Stimulated activated CD8-positive, alpha-beta memory T cell treated with anti-CD3 and anti-CD28 coated beads, Interleukin-12 subunit alpha, Interleukin-12 subunit beta, amount 100 ng/mL, for 4 hours (primary cell): ENCODE data around the gene PRKCA.
"Not testable (repeated sequence)": the region's sequence is repeated elsewhere in the genome, so short reads cannot be mapped to it uniquely, and the experiment has no call there.

ENCODE experiments used
- DNase-seq: peaks from one replicate; pipeline ENCODE4 v3.0.0-alpha.2; 2020; ENCODE audit warnings: low read depth

Gene PRKCA

DNA sequence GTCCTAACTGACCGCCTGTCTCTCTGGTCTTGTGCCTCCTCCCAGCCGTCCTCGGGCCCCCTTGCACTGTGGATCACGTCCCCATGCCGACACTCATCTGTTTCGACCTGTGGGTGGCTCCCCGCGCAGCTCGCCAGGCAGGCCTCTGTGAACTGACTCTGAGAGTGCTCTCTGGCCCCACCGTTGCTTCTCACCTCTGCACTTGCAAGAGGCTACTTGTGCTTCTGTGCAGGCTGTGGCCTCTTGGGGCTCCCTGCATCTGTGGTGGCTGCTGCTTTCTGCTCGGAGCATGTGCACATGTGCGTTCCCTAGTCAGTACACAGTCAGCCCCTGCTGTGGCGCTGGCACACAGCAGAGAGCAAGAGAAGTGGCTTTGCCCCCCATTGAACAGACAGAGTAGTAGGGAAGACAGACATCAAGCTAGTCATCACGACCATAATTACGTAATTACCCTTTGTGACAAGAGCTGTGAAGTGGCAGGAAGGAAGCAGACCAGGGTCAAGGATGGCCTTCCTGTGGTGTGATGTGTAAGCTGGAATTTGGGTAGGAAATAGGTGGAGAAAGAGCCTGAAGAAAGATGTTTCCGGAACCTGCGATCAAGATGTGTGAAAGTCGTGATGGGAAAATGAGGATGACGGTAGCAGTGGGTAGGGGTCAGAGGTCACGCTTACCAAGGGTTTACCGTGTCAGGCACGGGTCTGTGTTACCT is 276.5 kb downstream of the PRKCA start:
- DNase-seq = no peak

DNA sequence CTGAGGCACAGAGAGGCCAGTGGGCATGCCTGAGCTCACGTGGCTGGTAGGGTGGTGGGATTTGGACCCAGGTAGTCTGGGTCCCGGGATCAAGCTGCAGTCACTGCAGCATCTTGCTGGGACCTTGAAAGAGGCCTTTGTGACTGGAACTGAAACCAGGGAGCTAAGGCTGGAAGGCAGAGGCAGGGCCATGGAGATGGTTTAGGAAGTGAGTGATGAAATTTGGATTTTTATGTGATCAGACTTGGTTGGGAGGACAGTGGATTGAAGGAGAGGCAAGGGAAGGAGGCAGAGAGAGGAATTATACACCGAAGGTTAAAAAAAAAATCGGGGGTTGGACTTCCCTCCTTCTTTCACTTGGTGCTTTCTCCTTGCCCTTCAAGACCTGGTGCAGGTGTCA is 277.1 kb downstream of the PRKCA start:
- no peak for DNase-seq

DNA sequence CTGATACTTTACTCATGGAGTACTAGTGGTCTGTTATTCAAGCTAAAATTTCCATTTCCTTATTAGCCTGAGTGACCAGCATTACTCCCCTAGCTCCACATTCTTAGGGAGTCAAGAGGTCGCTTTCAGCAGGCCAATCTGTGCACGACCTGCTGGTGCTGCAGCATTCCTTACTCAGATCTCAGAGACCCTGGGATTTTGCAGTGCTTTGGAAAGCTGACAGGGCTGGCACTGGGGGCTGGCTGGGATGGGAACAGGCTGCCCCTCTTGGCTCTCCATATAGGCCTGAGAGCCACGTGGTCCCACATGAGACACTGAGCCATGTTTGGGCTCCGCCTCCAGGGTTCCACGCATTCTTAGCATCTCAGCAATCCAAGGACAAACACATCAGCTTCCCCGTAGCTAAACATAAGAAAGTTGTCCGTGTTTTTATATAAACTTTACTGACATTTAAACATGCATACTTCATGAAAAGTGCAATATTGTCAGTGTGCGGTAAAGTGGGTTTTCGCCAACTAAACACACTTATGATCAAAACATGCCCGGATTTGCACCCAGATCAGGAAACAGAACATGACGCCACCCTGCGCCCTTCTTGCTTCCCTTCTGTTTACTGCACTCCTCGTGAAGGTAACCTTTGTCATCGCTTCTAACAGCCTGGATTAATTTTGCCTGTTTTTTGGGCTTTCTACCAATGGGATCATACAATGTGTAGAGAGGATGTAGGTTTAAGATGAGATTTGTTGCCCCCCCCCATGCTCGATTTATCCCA is 278.0 kb downstream of the PRKCA start:
- DNase-seq = no peak

DNA sequence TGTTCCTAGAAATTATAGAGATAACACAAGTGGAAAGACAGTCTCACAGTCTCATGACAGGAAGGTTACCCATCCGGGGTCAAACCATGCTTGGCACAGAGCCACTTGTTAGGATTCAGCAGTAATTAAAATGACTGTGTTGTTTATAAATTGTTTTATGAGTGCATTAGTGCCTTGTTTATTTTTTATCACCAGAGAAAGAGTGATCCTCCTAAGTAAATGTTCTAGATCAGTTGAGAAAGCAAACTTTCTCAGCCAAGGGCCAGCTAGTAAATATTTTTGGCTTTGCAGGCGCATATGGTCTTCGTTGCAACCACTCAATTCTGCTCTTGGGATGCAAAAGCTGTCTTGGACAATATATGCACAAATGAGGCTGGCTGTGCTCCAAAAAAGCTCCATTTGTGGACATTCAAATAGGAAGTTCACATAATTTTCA is 278.6 kb downstream of the PRKCA start:
- DNase-seq = no peak

GRCh38 chr17:66582373-66583111 is 280.1 kb downstream of the PRKCA start:
- DNase-seq = no peak

- no peak for DNase-seq
Observed at GRCh38 chr17:66583112-66583748, 280.8 kb downstream of the PRKCA start.

- DNase-seq = no peak
Observed at GRCh38 chr17:66584927-66585326, 282.5 kb downstream of the PRKCA start.

DNA sequence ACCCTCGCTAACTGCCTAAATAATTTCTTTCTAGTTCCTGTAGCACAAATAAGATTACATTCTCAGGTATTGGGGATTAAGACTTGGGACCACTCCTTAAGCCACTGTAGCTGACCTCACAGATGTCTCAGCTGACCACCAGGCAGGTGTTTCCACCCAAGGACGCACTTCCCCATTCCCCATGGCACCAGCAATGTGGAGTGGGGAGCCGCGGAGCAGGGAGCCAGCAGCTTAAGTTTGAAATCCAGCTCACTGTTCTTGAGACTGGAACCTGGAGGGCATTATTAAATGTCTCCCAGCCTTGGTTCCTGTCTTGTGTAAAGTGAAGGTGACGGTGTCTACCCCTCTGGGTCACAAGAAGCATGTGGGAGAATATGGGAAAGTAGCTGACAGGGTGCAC is 283.1 kb downstream of the PRKCA start:
- DNase-seq = no peak

GRCh38 chr17:66589892-66590291 is 287.5 kb downstream of the PRKCA start:
- DNase-seq = no peak

DNA sequence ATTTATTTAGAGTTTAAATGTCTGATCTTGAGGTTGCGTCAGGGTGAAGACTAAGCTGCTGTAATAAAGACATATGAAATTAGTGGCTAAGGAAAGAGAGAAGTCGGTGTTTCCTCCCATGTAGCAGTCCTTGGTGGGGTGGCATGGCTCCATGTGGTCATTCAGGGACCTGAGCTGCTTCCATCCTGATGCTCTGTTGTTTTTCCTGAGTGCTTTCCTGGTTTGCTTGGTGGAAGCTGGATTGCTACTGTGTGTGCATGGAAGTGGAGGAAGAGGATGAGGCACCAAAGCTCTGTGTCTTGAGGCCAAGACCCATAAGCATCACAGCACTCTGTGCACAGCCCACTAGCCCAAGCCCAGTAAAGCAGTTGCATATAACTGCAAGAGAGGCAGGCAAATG is 290.7 kb downstream of the PRKCA start:
- DNase-seq = no peak

- no peak for DNase-seq
Observed at GRCh38 chr17:66595893-66596292, 293.5 kb downstream of the PRKCA start.

DNA sequence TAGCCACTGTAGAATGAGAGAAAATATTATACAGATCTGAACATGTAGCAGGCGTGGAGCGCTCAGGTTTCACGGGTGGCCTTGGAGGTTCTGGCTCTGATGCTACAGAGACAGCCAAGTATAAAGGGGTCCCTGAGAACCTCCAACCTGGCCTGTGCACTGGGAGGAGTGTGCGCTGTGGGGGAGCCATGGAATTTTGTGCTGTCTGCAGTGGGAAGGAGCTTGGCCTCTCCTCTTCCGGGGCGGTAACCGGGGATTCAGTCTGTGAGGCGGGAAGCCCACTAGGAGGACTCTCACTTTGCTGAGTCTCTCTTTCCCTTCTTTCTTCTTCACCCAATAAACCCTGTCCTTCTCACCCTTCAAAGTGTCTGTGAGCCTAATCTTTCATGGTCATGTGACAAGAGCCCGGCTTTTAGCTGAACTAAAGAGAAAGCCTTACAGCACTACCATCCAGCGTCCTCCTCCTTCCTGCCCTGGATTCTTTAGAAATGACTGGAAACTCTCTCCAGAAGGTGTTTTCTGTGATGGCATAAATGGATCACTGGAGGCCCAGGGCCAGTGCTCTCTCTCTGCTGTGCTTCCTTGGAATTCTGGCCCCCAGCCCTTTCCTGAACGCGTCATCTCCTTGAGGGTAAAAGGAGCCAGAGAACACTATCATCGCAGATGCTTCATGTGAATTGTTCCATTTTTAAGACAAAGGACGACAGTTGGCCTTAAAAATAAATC is 300.4 kb downstream of the PRKCA start:
- DNase-seq = no peak

GRCh38 chr17:66604376-66604775 is 302.0 kb downstream of the PRKCA start:
- no peak for DNase-seq

DNA sequence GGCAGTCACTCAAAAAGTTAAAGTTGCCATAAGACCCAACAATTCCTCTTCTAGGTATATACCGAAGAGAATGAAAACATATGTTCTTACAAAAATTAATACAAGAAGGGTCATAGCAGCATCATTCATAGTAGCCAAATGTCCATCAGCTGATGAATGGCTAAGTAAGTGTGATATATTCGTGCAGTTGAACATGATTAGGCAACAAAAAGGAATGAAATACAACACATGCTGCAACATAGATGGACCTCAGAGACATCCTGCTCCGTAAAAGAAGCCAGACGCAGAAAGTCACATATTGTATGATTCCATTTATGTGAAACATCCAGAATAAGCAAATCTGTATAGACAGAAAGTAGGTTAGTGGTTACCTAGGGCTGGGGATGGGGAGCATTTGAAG is 303.1 kb downstream of the PRKCA start:
- DNase-seq = no peak

DNA sequence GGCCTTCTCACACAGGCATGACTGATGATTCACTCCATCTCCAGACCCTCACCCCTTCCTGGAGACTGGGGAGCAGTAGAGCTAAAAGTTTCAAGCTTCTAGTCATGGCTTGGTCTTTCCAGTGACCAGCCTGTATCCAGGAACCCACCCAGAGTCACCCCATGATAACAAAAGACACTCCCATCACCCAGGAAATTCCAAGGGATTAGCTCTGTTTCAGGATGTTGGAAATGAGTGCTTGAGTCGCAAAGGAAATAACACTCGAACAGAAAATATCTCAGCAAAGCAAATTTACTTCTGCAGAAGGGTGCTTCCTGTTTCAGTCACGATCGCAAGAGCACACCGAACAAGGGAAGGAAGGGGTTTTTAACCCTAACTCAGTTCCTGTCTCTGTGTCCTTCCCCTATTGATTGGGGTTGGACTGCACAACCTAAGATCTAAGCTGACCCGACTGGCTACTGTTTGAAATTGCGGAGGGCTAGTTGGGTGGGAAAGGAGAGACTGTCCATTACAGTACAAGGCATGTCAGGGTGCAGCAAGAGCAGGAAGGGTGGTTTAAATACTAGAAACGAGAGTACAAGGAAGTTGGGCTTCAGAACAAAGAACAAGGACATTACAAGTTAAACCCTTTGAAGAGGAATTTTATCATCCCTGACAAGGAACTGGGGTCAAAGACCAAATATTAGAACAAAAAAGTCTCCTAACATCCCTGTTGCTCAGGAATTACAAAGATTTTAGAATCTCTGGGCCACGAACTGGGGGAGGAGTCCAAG is 308.1 kb downstream of the PRKCA start:
- no peak for DNase-seq

DNA sequence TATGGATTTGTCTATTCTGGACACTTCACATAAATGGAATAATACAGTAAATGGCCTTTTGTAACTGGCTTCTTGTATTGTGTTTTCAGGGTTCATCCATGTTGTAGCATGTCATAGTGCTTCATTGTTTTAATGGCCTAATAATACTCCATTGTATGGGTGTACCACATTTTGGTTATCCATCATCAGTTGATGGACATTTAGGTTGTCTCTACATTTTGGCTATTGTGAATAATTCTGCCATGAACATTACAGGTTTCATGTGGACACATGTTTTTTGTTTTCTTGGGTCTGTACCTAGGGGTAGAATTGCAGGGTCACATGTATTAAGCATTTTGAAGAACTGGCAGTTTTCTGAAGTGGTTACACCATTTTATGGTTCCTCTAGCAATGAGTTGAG is 309.0 kb downstream of the PRKCA start:
- no peak for DNase-seq

- DNase-seq = no peak
Observed at GRCh38 chr17:66612993-66613392, 310.6 kb downstream of the PRKCA start.

DNA sequence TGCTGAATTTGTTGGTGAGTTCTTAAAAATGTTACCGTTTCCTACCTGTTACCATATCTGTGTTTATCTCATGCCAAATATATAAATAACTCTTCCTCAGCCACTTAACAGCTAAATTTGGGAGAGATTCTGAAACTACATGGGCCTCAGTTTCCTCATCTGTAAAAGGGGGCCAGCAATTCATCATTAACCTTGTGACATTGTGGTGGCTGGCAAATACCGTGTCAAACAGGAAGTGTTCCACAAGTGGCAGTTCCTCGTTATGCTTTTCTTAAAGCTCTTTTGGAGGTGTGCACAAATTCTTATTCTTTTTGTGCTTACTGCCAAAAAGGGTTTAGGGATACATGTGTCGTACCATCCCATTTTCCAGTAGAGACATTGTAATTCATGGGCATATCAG is 312.1 kb downstream of the PRKCA start:
- DNase-seq = no peak

DNA sequence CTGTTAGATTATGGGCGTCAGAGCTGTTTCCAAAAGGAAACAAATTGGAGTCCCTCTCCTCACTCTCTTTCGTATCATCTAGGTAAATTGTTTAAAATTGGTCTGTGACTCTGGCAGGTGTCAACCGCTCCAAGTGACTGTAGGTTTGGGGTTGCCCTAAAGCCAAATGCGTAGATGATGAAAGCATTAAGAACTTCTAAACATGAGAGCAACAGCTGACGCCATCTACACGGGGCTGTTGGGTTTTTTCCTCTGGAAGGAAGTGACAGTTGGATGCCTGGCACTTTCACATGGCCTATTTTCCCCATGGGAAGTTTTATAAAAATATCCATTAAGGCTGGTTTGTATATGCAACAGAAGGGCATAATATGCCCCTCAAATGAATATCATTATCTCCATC is 316.8 kb downstream of the PRKCA start:
- no peak for DNase-seq

DNA sequence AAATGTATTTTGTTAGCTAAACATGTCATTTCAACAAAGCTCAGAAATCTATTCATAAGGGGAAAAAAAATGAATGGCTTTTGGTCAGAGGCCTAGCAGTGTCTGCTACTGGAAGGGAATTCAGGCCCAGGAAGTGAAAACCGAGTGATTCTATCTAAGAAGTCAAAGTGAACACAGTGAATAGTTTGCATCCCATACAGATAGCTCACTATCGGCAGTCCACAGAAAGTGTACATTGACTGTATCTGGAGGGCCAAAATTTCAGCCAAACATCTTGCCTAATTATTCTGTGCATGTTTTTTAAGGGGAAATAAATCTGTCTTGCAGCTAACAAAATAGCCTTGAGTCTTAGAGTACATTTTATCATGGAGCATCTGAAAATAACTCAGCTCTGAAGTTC is 318.1 kb downstream of the PRKCA start:
- no peak for DNase-seq

DNA sequence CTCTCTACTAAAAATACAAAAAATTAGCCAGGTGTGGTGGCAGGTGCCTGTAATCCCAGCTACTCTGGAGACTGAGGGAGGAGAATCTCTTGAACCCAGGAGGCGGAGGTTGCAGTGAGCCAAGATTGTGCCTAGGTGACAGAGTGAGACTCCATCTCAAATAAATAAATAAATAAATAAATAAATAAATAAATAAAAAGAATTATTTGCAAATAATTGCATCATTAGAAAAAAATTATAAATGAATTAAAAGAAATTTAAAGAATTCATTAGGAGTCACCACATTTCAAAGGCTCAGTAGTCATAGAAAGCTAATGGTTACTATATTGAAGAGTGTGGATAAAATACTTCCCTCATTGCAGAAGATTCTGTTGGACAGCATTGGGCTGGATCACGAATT is 322.2 kb downstream of the PRKCA start:
- not testable (repeated sequence) for DNase-seq
